HepG2 (cell line): ENCODE results near the gene GNG10. TPM values are rescaled to one million over a fixed set of nuclear protein-coding genes. Genes with fewer than 3 reads are reported as not detected.

Experiments used
- ATAC-seq: fragments of 200-7000 bp; cut with Tn5 transposase; 3 replicates; pipeline ENCODE4 v1.9.1; 2020; ENCODE audit warnings: mild to moderate bottlenecking, moderate library complexity
- BruUV-seq: library from RNA; stranded (reverse); fragments of 400-500 nt; replicated peaks from 2 replicates; lab custom pipeline; 2021; lab: Mats Ljungman, UMichigan
- CTCF ChIA-PET: fragments of 300-600 bp; formaldehyde crosslinking; extraction: SDS; loops from one replicate; lab custom pipeline; 2021; ENCODE audit warnings: low total read pairs, inconsistent platforms, low intra/inter-chr PET ratio; lab: Yijun Ruan, JAX
- POLR2A ChIA-PET: fragments of 350-600 bp; sonication (Branson Sonifier 250); formaldehyde crosslinking; loops from one replicate; lab custom pipeline; 2020; ENCODE audit warnings: antibody characterized with exemption, inconsistent platforms; lab: Yijun Ruan, JAX
- DNase-seq: peaks from one replicate; pipeline ENCODE4 v3.0.0-alpha.2; 2015; ENCODE audit warnings: low spot score
- FAIRE-seq: peaks from 3 replicates; lab custom pipeline; 2011; peaks lifted over from hg19 to GRCh38; lab: Jason Lieb, UNC
- H2AFZ ChIP-seq: one replicate; pipeline ENCODE4 v1.6.1; 2011; ENCODE audit warnings: low read length, inconsistent platforms
- H3K27ac ChIP-seq: fragments of 300-600 bp; 3 replicates; pipeline ENCODE4 v1.8.0; 2011; ENCODE audit warnings: mixed run types, mild to moderate bottlenecking, mixed read lengths, low read length, inconsistent platforms; ENCODE audit not compliant: insufficient read depth; ENCODE audit errors: extremely low read length
- H3K27me3 ChIP-seq, 2 experiments: fragments of 200-600 bp in 1 of 2; 2 replicates in 1 of 2; 3 replicates in 1 of 2; pipeline versions ENCODE4 v1.6.0 to v1.8.0; 2011; ENCODE audit warnings: low read length in 2 of 2, mild to moderate bottlenecking in 2 of 2, moderate library complexity in 2 of 2, inconsistent platforms in 1 of 2; ENCODE audit not compliant: insufficient read depth in 2 of 2, control insufficient read depth in 1 of 2
- H3K36me3 ChIP-seq, 2 experiments: fragments of 200-600 bp in 1 of 2; replicated peaks in 1 of 2; 2 replicates in 1 of 2; 3 replicates in 1 of 2; pipeline versions ENCODE4 v1.5.1 to v1.8.0; 2011; ENCODE audit warnings: low read length in 2 of 2, inconsistent platforms in 1 of 2; ENCODE audit not compliant: insufficient read depth in 2 of 2, control insufficient read depth in 1 of 2
- H3K4me1 ChIP-seq: 2 replicates; pipeline ENCODE4 v1.5.1; 2012; ENCODE audit warnings: low read length, inconsistent platforms; ENCODE audit not compliant: insufficient read depth
- H3K4me2 ChIP-seq: 2 replicates; pipeline ENCODE4 v1.6.0; 2011; ENCODE audit warnings: low read depth, low read length, inconsistent platforms
- H3K4me3 ChIP-seq, 3 experiments: fragments of 200-600 bp in 1 of 3; sonication (generic), shearing (Covaris generic) in 1 of 3; replicated peaks in 1 of 3; 2 replicates each; pipeline ENCODE4 v1.5.1; 2011 to 2016; ENCODE audit warnings: low read length in 3 of 3, inconsistent platforms in 2 of 3, low read depth in 2 of 3, mild to moderate bottlenecking in 2 of 3, control low read depth in 1 of 3, mixed read lengths in 1 of 3; ENCODE audit not compliant: insufficient read depth in 1 of 3
- H3K79me2 ChIP-seq: one replicate; pipeline ENCODE4 v1.6.1; 2011; ENCODE audit warnings: low read length, inconsistent platforms; ENCODE audit not compliant: insufficient read depth
- H3K9ac ChIP-seq: 2 replicates; pipeline ENCODE4 v1.6.0; 2011; ENCODE audit warnings: mild to moderate bottlenecking, low read depth, low read length, inconsistent platforms; ENCODE audit not compliant: insufficient read depth
- H3K9me3 ChIP-seq: 2 replicates; pipeline ENCODE4 v1.5.1; 2012; ENCODE audit warnings: mild to moderate bottlenecking, low read length
- H4K20me1 ChIP-seq: 2 replicates; pipeline ENCODE4 v1.6.0; 2011; ENCODE audit warnings: inconsistent platforms, mild to moderate bottlenecking, low read length, moderate library complexity; ENCODE audit not compliant: insufficient read depth
- FLYWCH1 ChIP-seq: sonication (generic); formaldehyde crosslinking; IDR thresholded peaks from 2 replicates; pipeline ENCODE4 v1.8.1; 2023; ENCODE audit warnings: mild to moderate bottlenecking, missing genetic modification reagents
- KDM1A ChIP-seq: IDR thresholded peaks from 2 replicates; pipeline ENCODE4 v1.6.1; 2016; ENCODE audit warnings: missing compliant biosample characterization
- MXD4 ChIP-seq: IDR thresholded peaks from 2 replicates; pipeline ENCODE4 v1.6.1; 2016; ENCODE audit warnings: mild to moderate bottlenecking, missing biosample characterization, missing genetic modification reagents
- PLSCR1 ChIP-seq: sonication (generic); formaldehyde crosslinking; IDR thresholded peaks from 2 replicates; pipeline ENCODE4 v1.5.0; 2020; ENCODE audit warnings: missing genetic modification reagents, mild to moderate bottlenecking, borderline replicate concordance
- RXRA ChIP-seq: sonication (generic); formaldehyde crosslinking; IDR thresholded peaks from 2 replicates; pipeline ENCODE4 v1.5.1; 2020; ENCODE audit warnings: missing genetic modification reagents
- THAP11 ChIP-seq: IDR thresholded peaks from 2 replicates; pipeline ENCODE4 v1.6.1; 2016; ENCODE audit warnings: missing biosample characterization, missing genetic modification reagents
- YEATS4 ChIP-seq: sonication (generic); formaldehyde crosslinking; IDR thresholded peaks from 2 replicates; pipeline ENCODE4 v1.4.0; 2020; ENCODE audit warnings: missing genetic modification reagents, borderline replicate concordance
- ZNF124 ChIP-seq: sonication (generic); formaldehyde crosslinking; IDR thresholded peaks from 2 replicates; pipeline ENCODE4 v1.4.0; 2020; ENCODE audit warnings: missing genetic modification reagents
- ZNF761 ChIP-seq: sonication (generic); formaldehyde crosslinking; conservative IDR thresholded peaks from 2 replicates; pipeline ENCODE4 v1.4.0; 2020; ENCODE audit warnings: mild to moderate bottlenecking, missing genetic modification reagents
- ZSCAN25 ChIP-seq: sonication (generic); formaldehyde crosslinking; IDR thresholded peaks from 2 replicates; pipeline ENCODE4 v1.8.0; 2022; ENCODE audit warnings: mild to moderate bottlenecking, missing genetic modification reagents
- WGBS: methylation state at CpG from one replicate; pipeline ENCODE4 v1.1.6; 2017; ENCODE audit warnings: low lambda C conversion rate; 5-methylcytosine and 5-hydroxymethylcytosine counted together
- in situ Hi-C: cut with HindIII; loops from 2 replicates; pipeline ENCODE4 v1.10.0; 2017; ENCODE audit warnings: low pct_unique_long_range_greater_than_20kb; ENCODE audit not compliant: extremely low pct_ligation_motif_present
- intact Hi-C: fragments of 100-400 bp; cut with micrococcal nuclease; formaldehyde crosslinking; loops from one replicate; pipeline ENCODE4 v1.10.0; 2022; ENCODE audit not compliant: unreplicated experiment
- polyA plus RNA-seq, 8 experiments: library from polyadenylated mRNA; depleted of rRNA in 3 of 8; stranded (reverse) in 7 of 8; unstranded in 1 of 8; fragments of >200 nt; fragmentation: Illumina TruSeq in 4 of 8; extraction: Trizol in 4 of 8; gene quantifications; 2 replicates each; pipeline versions ENCODE4 v1.2.1 to v1.2.3, GENCODE V29; 2011 to 2016; ENCODE audit warnings: low read depth in 4 of 8, missing spikeins in 1 of 8, mixed read lengths in 1 of 8; ENCODE audit not compliant: insufficient read depth in 1 of 8
- total RNA-seq, 5 experiments: library from RNA; depleted of rRNA; stranded (reverse); fragments of >200 nt; fragmentation: Illumina TruSeq; extraction: Trizol; gene quantifications; 2 replicates each; pipeline ENCODE4 v1.2.3, GENCODE V29; 2016; ENCODE audit warnings: low read depth in 1 of 5
- TF ChIP-seq, protein P1 (sequence below), 2 experiments: sonication (generic) in 1 of 2; formaldehyde crosslinking in 1 of 2; IDR thresholded peaks; 2 replicates each; pipeline versions ENCODE4 v1.4.0 to v1.6.1; 2016 to 2020; ENCODE audit warnings: borderline replicate concordance in 1 of 2, low read depth in 1 of 2, mild to moderate bottlenecking in 1 of 2, missing genetic modification reagents in 1 of 2
- TF ChIP-seq, protein P2 (sequence below), 2 experiments: IDR thresholded peaks; 2 replicates each; pipeline ENCODE4 v1.6.1; 2011 to 2012; ENCODE audit warnings: low read length in 2 of 2, borderline replicate concordance in 1 of 2, low read depth in 1 of 2, mild to moderate bottlenecking in 1 of 2, moderate library complexity in 1 of 2
- TF ChIP-seq, protein P3 (sequence below), 2 experiments: fragments of 450-650 bp in 1 of 2; sonication (generic) in 1 of 2; formaldehyde crosslinking; IDR thresholded peaks; 2 replicates each; pipeline versions ENCODE4 v1.5.0 to v1.8.0; 2020 to 2022; ENCODE audit warnings: mild to moderate bottlenecking in 1 of 2, missing genetic modification reagents in 1 of 2
- TF ChIP-seq, protein P4 (sequence below): sonication (generic); formaldehyde crosslinking; IDR thresholded peaks from 2 replicates; pipeline ENCODE4 v1.4.0; 2020; ENCODE audit warnings: missing genetic modification reagents

GNG10 gene
- total and polyA plus RNA-seq, 2 of the 13 experiments (the other 11 are each of a cell fraction or from before 2014, with no cell fraction given): 29.8 to 32.4 TPM

GRCh38 chr9:111615928-111616327 lies 45.5 kb upstream of the GNG10 start:
- peak; percentile 28; the same call in 1 of the 3 replicates for ATAC-seq
- TF ChIP-seq MXD4 (CRISPR knock-in tag): no peak
- TF ChIP-seq, protein P1, sequence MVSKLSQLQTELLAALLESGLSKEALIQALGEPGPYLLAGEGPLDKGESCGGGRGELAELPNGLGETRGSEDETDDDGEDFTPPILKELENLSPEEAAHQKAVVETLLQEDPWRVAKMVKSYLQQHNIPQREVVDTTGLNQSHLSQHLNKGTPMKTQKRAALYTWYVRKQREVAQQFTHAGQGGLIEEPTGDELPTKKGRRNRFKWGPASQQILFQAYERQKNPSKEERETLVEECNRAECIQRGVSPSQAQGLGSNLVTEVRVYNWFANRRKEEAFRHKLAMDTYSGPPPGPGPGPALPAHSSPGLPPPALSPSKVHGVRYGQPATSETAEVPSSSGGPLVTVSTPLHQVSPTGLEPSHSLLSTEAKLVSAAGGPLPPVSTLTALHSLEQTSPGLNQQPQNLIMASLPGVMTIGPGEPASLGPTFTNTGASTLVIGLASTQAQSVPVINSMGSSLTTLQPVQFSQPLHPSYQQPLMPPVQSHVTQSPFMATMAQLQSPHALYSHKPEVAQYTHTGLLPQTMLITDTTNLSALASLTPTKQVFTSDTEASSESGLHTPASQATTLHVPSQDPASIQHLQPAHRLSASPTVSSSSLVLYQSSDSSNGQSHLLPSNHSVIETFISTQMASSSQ (IDR thresholded peaks at IDR 0.05; ENCODE audit: low read depth): no peak
- TF ChIP-seq, protein P1 (CRISPR knock-in tag; IDR thresholded peaks at IDR 0.05; ENCODE audit: borderline replicate concordance): no peak
- no peak for TF ChIP-seq PLSCR1 (CRISPR knock-in tag)
- no peak for TF ChIP-seq RXRA (CRISPR knock-in tag)
- TF ChIP-seq THAP11: no peak
- no peak for TF ChIP-seq FLYWCH1
- TF ChIP-seq ZNF761 (CRISPR knock-in tag): no peak
- TF ChIP-seq KDM1A (CRISPR knock-in tag): no peak
- TF ChIP-seq, protein P2, sequence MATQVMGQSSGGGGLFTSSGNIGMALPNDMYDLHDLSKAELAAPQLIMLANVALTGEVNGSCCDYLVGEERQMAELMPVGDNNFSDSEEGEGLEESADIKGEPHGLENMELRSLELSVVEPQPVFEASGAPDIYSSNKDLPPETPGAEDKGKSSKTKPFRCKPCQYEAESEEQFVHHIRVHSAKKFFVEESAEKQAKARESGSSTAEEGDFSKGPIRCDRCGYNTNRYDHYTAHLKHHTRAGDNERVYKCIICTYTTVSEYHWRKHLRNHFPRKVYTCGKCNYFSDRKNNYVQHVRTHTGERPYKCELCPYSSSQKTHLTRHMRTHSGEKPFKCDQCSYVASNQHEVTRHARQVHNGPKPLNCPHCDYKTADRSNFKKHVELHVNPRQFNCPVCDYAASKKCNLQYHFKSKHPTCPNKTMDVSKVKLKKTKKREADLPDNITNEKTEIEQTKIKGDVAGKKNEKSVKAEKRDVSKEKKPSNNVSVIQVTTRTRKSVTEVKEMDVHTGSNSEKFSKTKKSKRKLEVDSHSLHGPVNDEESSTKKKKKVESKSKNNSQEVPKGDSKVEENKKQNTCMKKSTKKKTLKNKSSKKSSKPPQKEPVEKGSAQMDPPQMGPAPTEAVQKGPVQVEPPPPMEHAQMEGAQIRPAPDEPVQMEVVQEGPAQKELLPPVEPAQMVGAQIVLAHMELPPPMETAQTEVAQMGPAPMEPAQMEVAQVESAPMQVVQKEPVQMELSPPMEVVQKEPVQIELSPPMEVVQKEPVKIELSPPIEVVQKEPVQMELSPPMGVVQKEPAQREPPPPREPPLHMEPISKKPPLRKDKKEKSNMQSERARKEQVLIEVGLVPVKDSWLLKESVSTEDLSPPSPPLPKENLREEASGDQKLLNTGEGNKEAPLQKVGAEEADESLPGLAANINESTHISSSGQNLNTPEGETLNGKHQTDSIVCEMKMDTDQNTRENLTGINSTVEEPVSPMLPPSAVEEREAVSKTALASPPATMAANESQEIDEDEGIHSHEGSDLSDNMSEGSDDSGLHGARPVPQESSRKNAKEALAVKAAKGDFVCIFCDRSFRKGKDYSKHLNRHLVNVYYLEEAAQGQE (IDR thresholded peaks at IDR 0.05; ENCODE audit: borderline replicate concordance in 1 of 2, low read depth in 1 of 2, low read length in 2 of 2): no peak
- TF ChIP-seq ZNF124: no peak
- no peak for TF ChIP-seq YEATS4 (CRISPR knock-in tag)
- no peak for TF ChIP-seq ZSCAN25 (CRISPR knock-in tag)
- TF ChIP-seq, protein P3, sequence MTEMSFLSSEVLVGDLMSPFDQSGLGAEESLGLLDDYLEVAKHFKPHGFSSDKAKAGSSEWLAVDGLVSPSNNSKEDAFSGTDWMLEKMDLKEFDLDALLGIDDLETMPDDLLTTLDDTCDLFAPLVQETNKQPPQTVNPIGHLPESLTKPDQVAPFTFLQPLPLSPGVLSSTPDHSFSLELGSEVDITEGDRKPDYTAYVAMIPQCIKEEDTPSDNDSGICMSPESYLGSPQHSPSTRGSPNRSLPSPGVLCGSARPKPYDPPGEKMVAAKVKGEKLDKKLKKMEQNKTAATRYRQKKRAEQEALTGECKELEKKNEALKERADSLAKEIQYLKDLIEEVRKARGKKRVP (CRISPR knock-in tag; IDR thresholded peaks at IDR 0.05): no peak
- TF ChIP-seq, protein P4, sequence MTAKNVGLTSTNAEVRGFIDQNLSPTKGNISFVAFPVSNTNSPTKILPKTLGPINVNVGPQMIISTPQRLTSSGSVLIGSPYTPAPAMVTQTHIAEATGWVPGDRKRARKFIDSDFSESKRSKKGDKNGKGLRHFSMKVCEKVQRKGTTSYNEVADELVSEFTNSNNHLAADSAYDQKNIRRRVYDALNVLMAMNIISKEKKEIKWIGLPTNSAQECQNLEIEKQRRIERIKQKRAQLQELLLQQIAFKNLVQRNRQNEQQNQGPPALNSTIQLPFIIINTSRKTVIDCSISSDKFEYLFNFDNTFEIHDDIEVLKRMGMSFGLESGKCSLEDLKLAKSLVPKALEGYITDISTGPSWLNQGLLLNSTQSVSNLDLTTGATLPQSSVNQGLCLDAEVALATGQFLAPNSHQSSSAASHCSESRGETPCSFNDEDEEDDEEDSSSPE (CRISPR knock-in tag): no peak

More at GRCh38 chr9:111615928-111616327, 45.5 kb upstream of the GNG10 start:
- Histone ChIP-seq H3K4me1 (peaks cover 26% of the 10 kb centered on the region), H3K4me2 (no peak overlapping the region), H2AFZ (no peak overlapping the region), H3K4me3 (no peak overlapping the region), H3K27me3 (no peaks in the 10 kb centered on the region), H4K20me1 (no peaks in the 10 kb centered on the region), H3K9me3 (no peaks in the 10 kb centered on the region), H3K36me3 (no peaks in the 10 kb centered on the region), H3K27ac (no peak overlapping the region), H3K79me2 (no peaks in the 10 kb centered on the region), H3K9ac (no peak overlapping the region)
- intact Hi-C loops: no loop called here
- in situ Hi-C loops: no loop called here
- BruUV-seq: no TSS peak
- POLR2A ChIA-PET: interaction anchor here (2.2 kb wide), 1 partner anchor 17 kb away, joined by 8 read pairs; the partner anchor contains the start of gene PTGR1
- 16% methylated on average over 3 of the region's 3 CpGs for WGBS
- CTCF ChIA-PET: no interaction called here
- no peak for DNase-seq
- FAIRE-seq: no peak
